ENCODE data around the gene NOD2. TPM values are rescaled to one million over a fixed set of nuclear protein-coding genes. Genes with fewer than 3 reads are reported as not detected.

The NOD2 gene
- total and polyA plus RNA-seq, 4 donors = 0.35 to 1.3 (median 0.48) TPM

DNA sequence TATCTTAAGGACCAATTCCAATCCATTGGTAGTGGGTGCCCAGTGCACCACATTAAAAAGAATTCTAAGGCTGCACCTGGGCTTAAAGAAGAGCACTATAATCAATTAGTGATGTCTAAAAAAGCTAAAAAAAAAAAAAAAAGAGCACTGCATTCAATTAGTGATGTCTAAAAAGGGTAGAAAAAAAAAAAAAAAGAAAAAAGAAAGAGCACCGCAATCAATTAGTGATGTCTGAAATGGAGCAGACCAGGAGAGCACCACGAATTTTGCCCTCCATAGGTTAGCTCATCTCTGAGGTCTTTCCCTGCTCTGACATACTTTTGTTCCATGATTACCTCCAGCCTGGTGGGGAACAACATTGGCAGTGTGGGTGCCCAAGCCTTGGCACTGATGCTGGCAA, 29.6 kb downstream of the NOD2 start:
- peaks cover 0 to 2% (median 0%) of the 10 kb centered on the region in 4 donors for H3K36me3 ChIP-seq (ENCODE audit: control insufficient read depth in 4 of 4, insufficient read depth in 3 of 4, low read depth in 1 of 4, low read length in 3 of 4)
- no peaks in the 10 kb centered on the region for H3K4me1 ChIP-seq (ENCODE audit: control insufficient read depth in 4 of 4, insufficient read depth in 4 of 4, low read length in 3 of 4)
- no peak for DNase-seq (ENCODE audit: low spot score)
- TF ChIP-seq, protein P1, sequence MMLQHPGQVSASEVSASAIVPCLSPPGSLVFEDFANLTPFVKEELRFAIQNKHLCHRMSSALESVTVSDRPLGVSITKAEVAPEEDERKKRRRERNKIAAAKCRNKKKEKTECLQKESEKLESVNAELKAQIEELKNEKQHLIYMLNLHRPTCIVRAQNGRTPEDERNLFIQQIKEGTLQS (IDR thresholded peaks at IDR 0.05) = no peak
- no peak for TF ChIP-seq FOXA1 (IDR thresholded peaks at IDR 0.05)
- TF ChIP-seq HNF4G (IDR thresholded peaks at IDR 0.05) = no peak
- TF ChIP-seq HNF4A (conservative IDR thresholded peaks at IDR 0.05) = no peak
- TF ChIP-seq JUND (IDR thresholded peaks at IDR 0.05) = no peak
- TF ChIP-seq RAD21 (IDR thresholded peaks at IDR 0.05) = no peak
- TF ChIP-seq NR2F2 (IDR thresholded peaks at IDR 0.05) = no peak
- TF ChIP-seq GABPA (IDR thresholded peaks at IDR 0.05 in 1 of 2, conservative IDR thresholded peaks at IDR 0.05 in 1 of 2) = no peak
- no peak for TF ChIP-seq YY1 (IDR thresholded peaks at IDR 0.05)
- TF ChIP-seq, protein P2, sequence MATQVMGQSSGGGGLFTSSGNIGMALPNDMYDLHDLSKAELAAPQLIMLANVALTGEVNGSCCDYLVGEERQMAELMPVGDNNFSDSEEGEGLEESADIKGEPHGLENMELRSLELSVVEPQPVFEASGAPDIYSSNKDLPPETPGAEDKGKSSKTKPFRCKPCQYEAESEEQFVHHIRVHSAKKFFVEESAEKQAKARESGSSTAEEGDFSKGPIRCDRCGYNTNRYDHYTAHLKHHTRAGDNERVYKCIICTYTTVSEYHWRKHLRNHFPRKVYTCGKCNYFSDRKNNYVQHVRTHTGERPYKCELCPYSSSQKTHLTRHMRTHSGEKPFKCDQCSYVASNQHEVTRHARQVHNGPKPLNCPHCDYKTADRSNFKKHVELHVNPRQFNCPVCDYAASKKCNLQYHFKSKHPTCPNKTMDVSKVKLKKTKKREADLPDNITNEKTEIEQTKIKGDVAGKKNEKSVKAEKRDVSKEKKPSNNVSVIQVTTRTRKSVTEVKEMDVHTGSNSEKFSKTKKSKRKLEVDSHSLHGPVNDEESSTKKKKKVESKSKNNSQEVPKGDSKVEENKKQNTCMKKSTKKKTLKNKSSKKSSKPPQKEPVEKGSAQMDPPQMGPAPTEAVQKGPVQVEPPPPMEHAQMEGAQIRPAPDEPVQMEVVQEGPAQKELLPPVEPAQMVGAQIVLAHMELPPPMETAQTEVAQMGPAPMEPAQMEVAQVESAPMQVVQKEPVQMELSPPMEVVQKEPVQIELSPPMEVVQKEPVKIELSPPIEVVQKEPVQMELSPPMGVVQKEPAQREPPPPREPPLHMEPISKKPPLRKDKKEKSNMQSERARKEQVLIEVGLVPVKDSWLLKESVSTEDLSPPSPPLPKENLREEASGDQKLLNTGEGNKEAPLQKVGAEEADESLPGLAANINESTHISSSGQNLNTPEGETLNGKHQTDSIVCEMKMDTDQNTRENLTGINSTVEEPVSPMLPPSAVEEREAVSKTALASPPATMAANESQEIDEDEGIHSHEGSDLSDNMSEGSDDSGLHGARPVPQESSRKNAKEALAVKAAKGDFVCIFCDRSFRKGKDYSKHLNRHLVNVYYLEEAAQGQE (IDR thresholded peaks at IDR 0.05) = no peak
- no peak for TF ChIP-seq TAF1 (conservative IDR thresholded peaks at IDR 0.05)
- TF ChIP-seq SP1 (IDR thresholded peaks at IDR 0.05) = no peak
- TF ChIP-seq, protein P3, sequence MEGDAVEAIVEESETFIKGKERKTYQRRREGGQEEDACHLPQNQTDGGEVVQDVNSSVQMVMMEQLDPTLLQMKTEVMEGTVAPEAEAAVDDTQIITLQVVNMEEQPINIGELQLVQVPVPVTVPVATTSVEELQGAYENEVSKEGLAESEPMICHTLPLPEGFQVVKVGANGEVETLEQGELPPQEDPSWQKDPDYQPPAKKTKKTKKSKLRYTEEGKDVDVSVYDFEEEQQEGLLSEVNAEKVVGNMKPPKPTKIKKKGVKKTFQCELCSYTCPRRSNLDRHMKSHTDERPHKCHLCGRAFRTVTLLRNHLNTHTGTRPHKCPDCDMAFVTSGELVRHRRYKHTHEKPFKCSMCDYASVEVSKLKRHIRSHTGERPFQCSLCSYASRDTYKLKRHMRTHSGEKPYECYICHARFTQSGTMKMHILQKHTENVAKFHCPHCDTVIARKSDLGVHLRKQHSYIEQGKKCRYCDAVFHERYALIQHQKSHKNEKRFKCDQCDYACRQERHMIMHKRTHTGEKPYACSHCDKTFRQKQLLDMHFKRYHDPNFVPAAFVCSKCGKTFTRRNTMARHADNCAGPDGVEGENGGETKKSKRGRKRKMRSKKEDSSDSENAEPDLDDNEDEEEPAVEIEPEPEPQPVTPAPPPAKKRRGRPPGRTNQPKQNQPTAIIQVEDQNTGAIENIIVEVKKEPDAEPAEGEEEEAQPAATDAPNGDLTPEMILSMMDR (IDR thresholded peaks at IDR 0.05; ENCODE audit: low read depth, low read length, missing input control) = no peak
- WGBS = 93% methylated on average over 2 of the region's 2 CpGs
- no peak overlapping the region for H3K4me3 ChIP-seq (ENCODE audit: low read depth in 1 of 3, low read length in 3 of 3)
- H3K9me3 ChIP-seq (ENCODE audit: control insufficient read depth in 4 of 4, low read length in 3 of 4) = no peaks in the 10 kb centered on the region
- no peak overlapping the region for H3K9ac ChIP-seq (ENCODE audit: low read depth in 1 of 2, low read length in 2 of 2)
- H3K27ac ChIP-seq (ENCODE audit: low read depth in 1 of 2, low read length in 2 of 2) = no peak overlapping the region
- H3K27me3 ChIP-seq (ENCODE audit: control insufficient read depth in 4 of 4, insufficient read depth in 4 of 4, low read length in 3 of 4) = no peaks in the 10 kb centered on the region

DNA sequence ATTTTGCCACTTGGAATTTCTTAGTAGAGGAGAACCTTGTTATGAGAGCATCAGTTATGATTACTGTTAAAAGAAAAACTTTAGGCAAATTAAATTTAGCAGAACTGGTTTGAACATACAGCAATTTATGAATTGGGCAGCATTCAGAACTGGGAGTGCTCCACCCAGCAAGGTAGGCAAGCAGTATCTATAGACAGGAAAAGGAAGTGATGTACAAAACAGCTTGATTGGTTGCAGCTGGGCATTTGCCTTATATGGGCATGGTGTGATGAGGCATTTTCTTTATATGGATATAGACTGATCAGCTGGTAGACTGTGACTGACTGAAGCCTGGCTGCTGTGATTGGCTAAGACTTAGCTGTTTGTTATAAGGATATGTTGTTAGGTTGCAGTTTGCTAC, 30.9 kb downstream of the NOD2 start:
- Histone ChIP-seq H3K4me3 (ENCODE audit: low read depth in 1 of 3, low read length in 3 of 3) (no peak overlapping the region), H3K27ac (ENCODE audit: low read depth in 1 of 2, low read length in 2 of 2) (no peak overlapping the region), H3K4me1 (ENCODE audit: control insufficient read depth in 4 of 4, insufficient read depth in 4 of 4, low read length in 3 of 4) (no peaks in the 10 kb centered on the region), H3K9ac (ENCODE audit: low read depth in 1 of 2, low read length in 2 of 2) (no peak overlapping the region), H3K36me3 (ENCODE audit: control insufficient read depth in 4 of 4, insufficient read depth in 3 of 4, low read depth in 1 of 4, low read length in 3 of 4) (peaks cover 0 to 2% (median 0%) of the 10 kb centered on the region in 4 donors), H3K9me3 (ENCODE audit: control insufficient read depth in 4 of 4, low read length in 3 of 4) (no peaks in the 10 kb centered on the region), H3K27me3 (ENCODE audit: control insufficient read depth in 4 of 4, insufficient read depth in 4 of 4, low read length in 3 of 4) (no peaks in the 10 kb centered on the region)
- no peak for TF ChIP-seq EGR1 (IDR thresholded peaks at IDR 0.05; ENCODE audit: low read depth in 2 of 2)
- TF ChIP-seq, protein P2 (IDR thresholded peaks at IDR 0.05) = no peak
- TF ChIP-seq TAF1 (conservative IDR thresholded peaks at IDR 0.05) = no peak
- TF ChIP-seq FOXA2 (IDR thresholded peaks at IDR 0.05) = no peak
- TF ChIP-seq HNF4G (IDR thresholded peaks at IDR 0.05) = no peak
- TF ChIP-seq NR2F2 (IDR thresholded peaks at IDR 0.05) = no peak
- no peak for TF ChIP-seq GABPA (IDR thresholded peaks at IDR 0.05 in 1 of 2, conservative IDR thresholded peaks at IDR 0.05 in 1 of 2)
- TF ChIP-seq, protein P4, sequence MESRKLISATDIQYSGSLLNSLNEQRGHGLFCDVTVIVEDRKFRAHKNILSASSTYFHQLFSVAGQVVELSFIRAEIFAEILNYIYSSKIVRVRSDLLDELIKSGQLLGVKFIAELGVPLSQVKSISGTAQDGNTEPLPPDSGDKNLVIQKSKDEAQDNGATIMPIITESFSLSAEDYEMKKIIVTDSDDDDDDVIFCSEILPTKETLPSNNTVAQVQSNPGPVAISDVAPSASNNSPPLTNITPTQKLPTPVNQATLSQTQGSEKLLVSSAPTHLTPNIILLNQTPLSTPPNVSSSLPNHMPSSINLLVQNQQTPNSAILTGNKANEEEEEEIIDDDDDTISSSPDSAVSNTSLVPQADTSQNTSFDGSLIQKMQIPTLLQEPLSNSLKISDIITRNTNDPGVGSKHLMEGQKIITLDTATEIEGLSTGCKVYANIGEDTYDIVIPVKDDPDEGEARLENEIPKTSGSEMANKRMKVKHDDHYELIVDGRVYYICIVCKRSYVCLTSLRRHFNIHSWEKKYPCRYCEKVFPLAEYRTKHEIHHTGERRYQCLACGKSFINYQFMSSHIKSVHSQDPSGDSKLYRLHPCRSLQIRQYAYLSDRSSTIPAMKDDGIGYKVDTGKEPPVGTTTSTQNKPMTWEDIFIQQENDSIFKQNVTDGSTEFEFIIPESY (IDR thresholded peaks at IDR 0.05) = no peak
- TF ChIP-seq YY1 (IDR thresholded peaks at IDR 0.05) = no peak
- no peak for TF ChIP-seq RXRA (IDR thresholded peaks at IDR 0.05)
- DNase-seq (ENCODE audit: low spot score) = no peak

All from liver (tissue), 9 donors.